Aorta (tissue), 5 donors: Measurements from ENCODE around the gene ANKRD28. TPM values are rescaled to one million over a fixed set of nuclear protein-coding genes. Genes with fewer than 3 reads are reported as not detected.
"Not testable (repeated sequence)": the region's sequence is repeated elsewhere in the genome, so short reads cannot be mapped to it uniquely, and the experiment has no call there.

Experiments
- ATAC-seq: fragments of 200-7000 bp; cut with Tn5 transposase; one replicate; pipeline ENCODE4 v1.9.1; 2022; ENCODE audit warnings: moderate library complexity; ENCODE audit not compliant: low FRiP score
- DNase-seq, 2 donors: peaks; one replicate each; pipeline ENCODE4 v3.0.0-alpha.2; 2020
- H3K27ac ChIP-seq, 2 donors: one replicate each; pipeline ENCODE4 v1.5.1; 2013; ENCODE audit warnings: low read length in 2 of 2, mild to moderate bottlenecking in 2 of 2, moderate library complexity in 2 of 2, control low read depth in 1 of 2, inconsistent platforms in 1 of 2, low read depth in 1 of 2
- H3K27me3 ChIP-seq, 2 donors: one replicate each; pipeline ENCODE4 v1.6.1; 2013; ENCODE audit warnings: control low read depth in 1 of 2, low read length in 1 of 2, mild to moderate bottlenecking in 1 of 2, moderate library complexity in 1 of 2; ENCODE audit not compliant: insufficient read depth in 2 of 2, control insufficient read depth in 1 of 2
- H3K36me3 ChIP-seq, 2 donors: one replicate each; pipeline ENCODE4 v1.6.1; 2013; ENCODE audit warnings: control low read depth in 1 of 2, low read length in 1 of 2, mild to moderate bottlenecking in 1 of 2; ENCODE audit not compliant: insufficient read depth in 2 of 2, control insufficient read depth in 1 of 2
- H3K4me1 ChIP-seq, 2 donors: one replicate each; pipeline ENCODE4 v1.6.1; 2013; ENCODE audit warnings: low read length in 2 of 2, control low read depth in 1 of 2, mild to moderate bottlenecking in 1 of 2, moderate library complexity in 1 of 2; ENCODE audit not compliant: insufficient read depth in 2 of 2, control insufficient read depth in 1 of 2
- H3K4me3 ChIP-seq, 2 donors: one replicate each; pipeline ENCODE4 v1.5.1; 2013; ENCODE audit warnings: low read length in 2 of 2, control low read depth in 1 of 2, mild to moderate bottlenecking in 1 of 2
- H3K9me3 ChIP-seq: one replicate; pipeline ENCODE4 v1.6.1; 2013; ENCODE audit warnings: mild to moderate bottlenecking, low read length; ENCODE audit not compliant: control insufficient read depth
- WGBS, 2 donors: extraction: QIAGEN DNeasy Blood & Tissue Kit; methylation state at CpG; one replicate each; pipeline ENCODE4 v1.1.7; 2013; 5-methylcytosine and 5-hydroxymethylcytosine counted together
- intact Hi-C, 2 donors: fragments of 100-400 bp; cut with DNase I; formaldehyde crosslinking; loops; one replicate each; pipeline versions ENCODE4 v1.14.2 to v1.15.0; 2022
- polyA plus RNA-seq, 2 donors: library from polyadenylated mRNA; stranded (reverse); fragments of 200-250 nt; gene quantifications; one replicate each; pipeline ENCODE4 v1.2.3, GENCODE V29; 2013
- total RNA-seq, 2 donors: library from RNA; stranded (reverse); fragmentation: NEBNext Ultra II Directional; extraction: Animal tissue kit (Norgen Biotek cat#: 25700); gene quantifications; one replicate each; pipeline ENCODE4 v1.2.1, GENCODE V29; 2021
- donor health status: healthy with polysubstance abuse.
- donor health status: Bipolar disorder and iron deficiency.
- donor health status: DM: no; HTN: no; CAD: no.
- donor health status: DM: no; HTN: no; CAD: no.
- donor health status: DM: yes; HTN: yes; CAD: no.

The ANKRD28 gene
- total and polyA plus RNA-seq, 4 donors = 5.6 to 61.3 (median 35.2) TPM

- peaks cover 7 to 11% of the 10 kb centered on the region in 2 donors for H3K4me1 ChIP-seq
- no peak overlapping the region for H3K4me3 ChIP-seq
- no peaks in the 10 kb centered on the region for H3K9me3 ChIP-seq
- intact Hi-C loops = no loop called here
- H3K36me3 ChIP-seq = no peaks in the 10 kb centered on the region
- no peak for DNase-seq
- WGBS, 2 donors = 90% methylated on average over 2 of the region's 2 CpGs
- H3K27ac ChIP-seq = no peak overlapping the region
- no peak for ATAC-seq
- no peaks in the 10 kb centered on the region for H3K27me3 ChIP-seq
Observed at GRCh38 chr3:15755780-15756179, 42.0 kb downstream of the ANKRD28 start.

- intact Hi-C loops = no loop called here
- 67 to 74% methylated on average over 1 of the region's 1 CpG for WGBS, 2 donors
- no peaks in the 10 kb centered on the region for H3K27me3 ChIP-seq
- no peaks in the 10 kb centered on the region for H3K36me3 ChIP-seq
- ATAC-seq = no peak
- no peak overlapping the region for H3K4me3 ChIP-seq
- no peak overlapping the region for H3K27ac ChIP-seq
- H3K9me3 ChIP-seq = no peaks in the 10 kb centered on the region
- H3K4me1 ChIP-seq = peaks cover 7 to 11% of the 10 kb centered on the region in 2 donors
- DNase-seq = no peak
Observed at GRCh38 chr3:15755181-15755580, 42.6 kb downstream of the ANKRD28 start.

- H3K27ac ChIP-seq = no peak overlapping the region
- DNase-seq (no peak), ATAC-seq (no peak)
- H3K4me3 ChIP-seq = no peak overlapping the region
- 80 to 86% methylated on average over 2 of the region's 2 CpGs for WGBS, 2 donors
- intact Hi-C loops = no loop called here
- no peaks in the 10 kb centered on the region for H3K9me3 ChIP-seq
- H3K27me3 ChIP-seq = no peaks in the 10 kb centered on the region
- H3K36me3 ChIP-seq = no peaks in the 10 kb centered on the region
- peaks cover 6 to 7% of the 10 kb centered on the region in 2 donors for H3K4me1 ChIP-seq
Observed at GRCh38 chr3:15754047-15754446, 43.7 kb downstream of the ANKRD28 start.

GRCh38 chr3:15753056-15753710, 44.6 kb downstream of the ANKRD28 start:
- Histone ChIP-seq H3K27ac (no peak overlapping the region), H3K27me3 (no peaks in the 10 kb centered on the region), H3K4me3 (no peak overlapping the region), H3K36me3 (no peaks in the 10 kb centered on the region), H3K9me3 (no peaks in the 10 kb centered on the region), H3K4me1 (peaks cover 3 to 7% of the 10 kb centered on the region in 2 donors)
- ATAC-seq = no peak
- DNase-seq = no peak
- WGBS, 2 donors = 10% methylated on average over 5 of the region's 5 CpGs
- intact Hi-C loops = no loop called here

GRCh38 chr3:15750879-15751278, 46.9 kb downstream of the ANKRD28 start:
- Histone ChIP-seq H3K4me1 (peaks cover 3 to 7% of the 10 kb centered on the region in 2 donors), H3K27me3 (no peaks in the 10 kb centered on the region), H3K4me3 (no peak overlapping the region), H3K27ac (no peak overlapping the region), H3K9me3 (no peaks in the 10 kb centered on the region), H3K36me3 (no peaks in the 10 kb centered on the region)
- ATAC-seq (no peak), DNase-seq (no peak)
- WGBS, 2 donors = 96 to 100% methylated on average over 2 of the region's 2 CpGs
- intact Hi-C loops = no loop called here

GRCh38 chr3:15750143-15750542, 47.6 kb downstream of the ANKRD28 start:
- intact Hi-C loops = no loop called here
- WGBS, 2 donors = 45 to 66% methylated on average over 3 of the region's 3 CpGs

GRCh38 chr3:15745896-15746295, 51.9 kb downstream of the ANKRD28 start:
- H3K27ac ChIP-seq, H3K9me3 ChIP-seq, H3K36me3 ChIP-seq, intact Hi-C loops, ATAC-seq, H3K27me3 ChIP-seq, H3K4me1 ChIP-seq, DNase-seq, H3K4me3 ChIP-seq: not testable (repeated sequence)
- WGBS, 2 donors = 94 to 97% methylated on average over 2 of the region's 2 CpGs

More at GRCh38 chr3:15750143-15750542, 47.6 kb downstream of the ANKRD28 start:
- H3K27ac ChIP-seq = no peak overlapping the region
- DNase-seq = no peak
- no peak overlapping the region for H3K4me3 ChIP-seq
- ATAC-seq = no peak
- H3K4me1 ChIP-seq = peaks cover 3 to 7% of the 10 kb centered on the region in 2 donors
- no peaks in the 10 kb centered on the region for H3K27me3 ChIP-seq
- H3K9me3 ChIP-seq = no peaks in the 10 kb centered on the region
- H3K36me3 ChIP-seq = no peaks in the 10 kb centered on the region

- DNase-seq (no peak), ATAC-seq (no peak)
- no peaks in the 10 kb centered on the region for H3K36me3 ChIP-seq
- WGBS, 2 donors = 88 to 92% methylated on average over 6 of the region's 6 CpGs
- no peak overlapping the region for H3K4me3 ChIP-seq
- no peaks in the 10 kb centered on the region for H3K27me3 ChIP-seq
- no peaks in the 10 kb centered on the region for H3K9me3 ChIP-seq
- no peaks in the 10 kb centered on the region for H3K4me1 ChIP-seq
- intact Hi-C loops = no loop called here
- H3K27ac ChIP-seq = no peak overlapping the region
Observed at GRCh38 chr3:15744176-15744575, 53.6 kb downstream of the ANKRD28 start.

GRCh38 chr3:15743587-15744009, 54.2 kb downstream of the ANKRD28 start:
- DNase-seq (no peak), ATAC-seq (no peak)
- intact Hi-C loops = no loop called here
- Histone ChIP-seq H3K4me3 (no peak overlapping the region), H3K4me1 (no peaks in the 10 kb centered on the region), H3K36me3 (no peaks in the 10 kb centered on the region), H3K27me3 (no peaks in the 10 kb centered on the region), H3K9me3 (no peaks in the 10 kb centered on the region), H3K27ac (no peak overlapping the region)
- 62 to 69% methylated on average over 3 of the region's 3 CpGs for WGBS, 2 donors
